Peyer's patch (tissue), 4 donors: ENCODE data around the gene CDH4.

Experiments
- POLR2A ChIP-seq, 2 donors: fragments of 450-650 bp; IDR thresholded peaks; one replicate each; pipeline ENCODE4 v1.5.1; 2017; ENCODE audit warnings: antibody characterized with exemption in 2 of 2, mild to moderate bottlenecking in 2 of 2, moderate library complexity in 2 of 2
- TF ChIP-seq, protein P1 (sequence below), 6 experiments: fragments of 450-650 bp in 4 of 6; fragments of 200-600 bp in 2 of 6; sonication (generic) in 1 of 6; IDR thresholded peaks; one replicate each; pipeline ENCODE4 v1.5.1; 2017 to 2019; ENCODE audit warnings: antibody characterized with exemption in 6 of 6, mild to moderate bottlenecking in 3 of 6, moderate library complexity in 1 of 6

DNA sequence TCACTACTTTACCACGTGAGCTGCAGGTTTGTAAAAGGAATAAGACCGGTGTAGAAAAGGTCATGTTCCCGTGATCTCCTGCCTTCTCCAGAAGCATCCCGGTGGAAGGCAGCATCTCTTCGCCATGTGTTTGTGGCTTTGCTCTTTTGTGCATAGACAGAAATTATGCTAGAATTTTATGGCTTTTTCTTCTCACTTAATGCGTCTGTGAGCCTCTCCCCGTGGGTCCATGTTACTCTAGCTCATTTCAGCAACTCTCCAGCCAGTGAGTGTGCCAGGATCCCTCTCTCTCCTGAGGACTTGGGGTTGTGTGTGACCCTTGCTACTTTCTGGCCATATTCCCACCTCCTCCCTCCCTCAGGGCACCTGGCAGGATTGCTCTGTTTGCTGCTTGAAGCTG lies 289.5 kb downstream of the CDH4 start:
- TF ChIP-seq POLR2A (IDR thresholded peaks at IDR 0.05): no peak
- TF ChIP-seq, protein P1, sequence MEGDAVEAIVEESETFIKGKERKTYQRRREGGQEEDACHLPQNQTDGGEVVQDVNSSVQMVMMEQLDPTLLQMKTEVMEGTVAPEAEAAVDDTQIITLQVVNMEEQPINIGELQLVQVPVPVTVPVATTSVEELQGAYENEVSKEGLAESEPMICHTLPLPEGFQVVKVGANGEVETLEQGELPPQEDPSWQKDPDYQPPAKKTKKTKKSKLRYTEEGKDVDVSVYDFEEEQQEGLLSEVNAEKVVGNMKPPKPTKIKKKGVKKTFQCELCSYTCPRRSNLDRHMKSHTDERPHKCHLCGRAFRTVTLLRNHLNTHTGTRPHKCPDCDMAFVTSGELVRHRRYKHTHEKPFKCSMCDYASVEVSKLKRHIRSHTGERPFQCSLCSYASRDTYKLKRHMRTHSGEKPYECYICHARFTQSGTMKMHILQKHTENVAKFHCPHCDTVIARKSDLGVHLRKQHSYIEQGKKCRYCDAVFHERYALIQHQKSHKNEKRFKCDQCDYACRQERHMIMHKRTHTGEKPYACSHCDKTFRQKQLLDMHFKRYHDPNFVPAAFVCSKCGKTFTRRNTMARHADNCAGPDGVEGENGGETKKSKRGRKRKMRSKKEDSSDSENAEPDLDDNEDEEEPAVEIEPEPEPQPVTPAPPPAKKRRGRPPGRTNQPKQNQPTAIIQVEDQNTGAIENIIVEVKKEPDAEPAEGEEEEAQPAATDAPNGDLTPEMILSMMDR (IDR thresholded peaks at IDR 0.05): no peak
